Hepatocyte (in vitro differentiated cells): Measurements from ENCODE around the gene ANO10. TPM values are rescaled to one million over a fixed set of nuclear protein-coding genes. Genes with fewer than 3 reads are reported as not detected.
A peak's percentile ranks its signal among the peaks of the same experiment; 100 is the strongest.
"Not testable (repeated sequence)": the region's sequence is repeated elsewhere in the genome, so short reads cannot be mapped to it uniquely, and the experiment has no call there.

Experiments
- DNase-seq: peaks from one replicate; pipeline ENCODE4 v3.0.0-alpha.2; 2016; ENCODE audit warnings: low spot score
- H2AFZ ChIP-seq: fragments of 200-600 bp; sonication (generic); 2 replicates; pipeline ENCODE4 v1.6.0; 2016; ENCODE audit warnings: antibody characterized with exemption, mild to moderate bottlenecking
- H3K27ac ChIP-seq: fragments of 200-600 bp; sonication (generic); 2 replicates; pipeline ENCODE4 v1.5.1; 2016; ENCODE audit warnings: mild to moderate bottlenecking
- H3K27me3 ChIP-seq: fragments of 200-600 bp; sonication (generic); 2 replicates; pipeline ENCODE4 v1.6.1; 2016
- H3K36me3 ChIP-seq: fragments of 200-600 bp; sonication (generic); replicated peaks from 2 replicates; pipeline ENCODE4 v1.5.1; 2016; ENCODE audit warnings: low read depth; ENCODE audit not compliant: insufficient read depth
- H3K4me1 ChIP-seq: fragments of 200-600 bp; sonication (generic); 2 replicates; pipeline ENCODE4 v1.5.1; 2016; ENCODE audit warnings: mild to moderate bottlenecking, moderate library complexity; ENCODE audit not compliant: insufficient read depth
- H3K4me2 ChIP-seq: fragments of 200-600 bp; sonication (generic); 2 replicates; pipeline ENCODE4 v1.6.0; 2016
- H3K4me3 ChIP-seq: fragments of 200-600 bp; sonication (generic); 2 replicates; pipeline ENCODE4 v1.5.1; 2016; ENCODE audit warnings: mild to moderate bottlenecking
- H3K79me2 ChIP-seq: fragments of 200-600 bp; sonication (generic); 2 replicates; pipeline ENCODE4 v1.6.0; 2017; ENCODE audit warnings: mild to moderate bottlenecking
- H3K9me2 ChIP-seq: fragments of 200-600 bp; sonication (generic); replicated peaks from 2 replicates; pipeline ENCODE4 v1.6.0; 2017; ENCODE audit warnings: mild to moderate bottlenecking; ENCODE audit not compliant: insufficient read depth
- H3K9me3 ChIP-seq: fragments of 200-600 bp; sonication (generic); 2 replicates; pipeline ENCODE4 v1.5.1; 2016; ENCODE audit warnings: low read depth, mild to moderate bottlenecking
- H4K20me1 ChIP-seq: fragments of 200-600 bp; sonication (generic); 2 replicates; pipeline ENCODE4 v1.6.0; 2016; ENCODE audit warnings: mild to moderate bottlenecking; ENCODE audit not compliant: insufficient read depth, poor library complexity, severe bottlenecking
- CTCF ChIP-seq: fragments of 200-600 bp; sonication (generic); IDR thresholded peaks from 2 replicates; pipeline ENCODE4 v1.5.1; 2016; ENCODE audit warnings: antibody characterized with exemption, mild to moderate bottlenecking; ENCODE audit not compliant: poor library complexity
- EZH2 ChIP-seq: fragments of 200-600 bp; sonication (generic); IDR thresholded peaks from 2 replicates; pipeline ENCODE4 v1.6.1; 2016; ENCODE audit warnings: antibody characterized with exemption, mild to moderate bottlenecking, borderline replicate concordance
- EZH2phosphoT487 ChIP-seq: fragments of 200-600 bp; sonication (generic); IDR thresholded peaks from one replicate; pipeline ENCODE4 v1.6.1; 2018; ENCODE audit warnings: antibody characterized with exemption, mild to moderate bottlenecking, low read depth, moderate library complexity; ENCODE audit not compliant: unreplicated experiment, severe bottlenecking
- WGBS: methylation state at CpG from one replicate; pipeline ENCODE4 v1.1.6; 2016; ENCODE audit warnings: low lambda C conversion rate; ENCODE audit errors: missing lambda C conversion rate; 5-methylcytosine and 5-hydroxymethylcytosine counted together
- polyA plus RNA-seq: library from polyadenylated mRNA; unstranded; fragments of >200 nt; fragmentation: Nextera tagmentation; extraction: Ambion mirVana; gene quantifications from 2 replicates; pipeline ENCODE4 v1.2.1, GENCODE V29; 2016
- total RNA-seq: library from RNA; depleted of rRNA; stranded (reverse); fragments of >200 nt; gene quantifications from 2 replicates; pipeline ENCODE4 v1.2.3, GENCODE V29; 2014

The ANO10 gene
- total and polyA plus RNA-seq, 2 experiments from 2014 or later, result 28.5 to 33.5 TPM

GRCh38 chr3:43461345-43461744, 160.5 kb downstream of the ANO10 start:
- Histone ChIP-seq H3K4me1 (no peaks in the 10 kb centered on the region), H4K20me1 (no peaks in the 10 kb centered on the region), H3K9me2 (no peaks in the 10 kb centered on the region), H3K79me2 (no peaks in the 10 kb centered on the region), H3K9me3 (no peaks in the 10 kb centered on the region), H3K27ac (no peak overlapping the region), H3K4me2 (no peak overlapping the region), H3K4me3 (no peak overlapping the region), H3K36me3 (no peaks in the 10 kb centered on the region), H2AFZ (no peak overlapping the region), H3K27me3 (no peaks in the 10 kb centered on the region)
- TF ChIP-seq EZH2 (no peak), EZH2phosphoT487 (no peak), CTCF (no peak)
- no peak for DNase-seq
- WGBS, result 83% methylated on average over 2 of the region's 2 CpGs

GRCh38 chr3:43457038-43457437, 164.8 kb downstream of the ANO10 start:
- not testable (repeated sequence) for H3K27ac ChIP-seq, DNase-seq, H3K4me1 ChIP-seq, H2AFZ ChIP-seq, H3K4me3 ChIP-seq, H3K36me3 ChIP-seq, H3K27me3 ChIP-seq, H3K9me2 ChIP-seq, H4K20me1 ChIP-seq, H3K4me2 ChIP-seq, H3K79me2 ChIP-seq, H3K9me3 ChIP-seq
- 75% methylated on average over 1 of the region's 1 CpG for WGBS

GRCh38 chr3:43455233-43455632, 166.6 kb downstream of the ANO10 start:
- TF ChIP-seq EZH2phosphoT487 (no peak), CTCF (no peak), EZH2 (no peak)
- Histone ChIP-seq H3K9me2 (no peaks in the 10 kb centered on the region), H4K20me1 (no peaks in the 10 kb centered on the region), H3K79me2 (no peaks in the 10 kb centered on the region), H3K4me1 (no peaks in the 10 kb centered on the region), H3K4me2 (no peak overlapping the region), H3K9me3 (no peaks in the 10 kb centered on the region), H3K27ac (no peak overlapping the region), H2AFZ (no peak overlapping the region), H3K27me3 (no peaks in the 10 kb centered on the region), H3K36me3 (no peaks in the 10 kb centered on the region), H3K4me3 (no peak overlapping the region)
- peak; percentile 43 for DNase-seq
- WGBS, result 29% methylated on average over 1 of the region's 1 CpG

- no peaks in the 10 kb centered on the region for H3K9me2 ChIP-seq
- H3K4me1 ChIP-seq, result no peaks in the 10 kb centered on the region
- 43% methylated on average over 1 of the region's 1 CpG for WGBS
- no peak overlapping the region for H2AFZ ChIP-seq
- no peak overlapping the region for H3K27ac ChIP-seq
- H3K4me2 ChIP-seq, result no peak overlapping the region
- H4K20me1 ChIP-seq, result no peaks in the 10 kb centered on the region
- DNase-seq, result no peak
- no peak overlapping the region for H3K4me3 ChIP-seq
- H3K9me3 ChIP-seq, result no peaks in the 10 kb centered on the region
- no peaks in the 10 kb centered on the region for H3K79me2 ChIP-seq
- no peak for TF ChIP-seq EZH2
- TF ChIP-seq EZH2phosphoT487, result no peak
- TF ChIP-seq CTCF, result no peak
- H3K27me3 ChIP-seq, result no peaks in the 10 kb centered on the region
- H3K36me3 ChIP-seq, result no peaks in the 10 kb centered on the region
Measured at GRCh38 chr3:43453981-43454380, 167.8 kb downstream of the ANO10 start.
